SU-DHL-6 (cell line): ENCODE results near the gene ZFHX2.
"Not testable (repeated sequence)": the region's sequence is repeated elsewhere in the genome, so short reads cannot be mapped to it uniquely, and the experiment has no call there.

Experiments
- CTCF ChIP-seq: fragments of 200-600 bp; sonication (generic); IDR thresholded peaks from one replicate; pipeline ENCODE4 v1.5.1; 2017; ENCODE audit warnings: antibody characterized with exemption, mild to moderate bottlenecking, low read length, moderate library complexity; ENCODE audit not compliant: insufficient read depth, poor library complexity, severe bottlenecking
- EZH2phosphoT487 ChIP-seq: fragments of 200-600 bp; sonication (generic), shearing (Covaris generic); conservative IDR thresholded peaks from 2 replicates; pipeline ENCODE4 v1.6.1; 2018; ENCODE audit warnings: mild to moderate bottlenecking, antibody characterized with exemption, low read length, moderate library complexity, mixed read lengths

- TF ChIP-seq CTCF, EZH2phosphoT487: not testable (repeated sequence)
These were observed 42.6 kb upstream of the ZFHX2 start for GRCh38 chr14:23594191-23594590.
